Sigmoid colon (tissue), 3 donors: ENCODE measurements around the gene SLC22A2.
"Not testable (repeated sequence)": the region's sequence is repeated elsewhere in the genome, so short reads cannot be mapped to it uniquely, and the experiment has no call there.

Source experiments
- POLR2A ChIP-seq, 2 donors: fragments of 450-650 bp; IDR thresholded peaks; one replicate each; pipeline ENCODE4 v1.6.1; 2016; ENCODE audit warnings: antibody characterized with exemption in 2 of 2, mild to moderate bottlenecking in 2 of 2, moderate library complexity in 2 of 2
- TF ChIP-seq, protein P1 (sequence below), 4 experiments: fragments of 450-650 bp in 3 of 4; fragments of 200-600 bp in 1 of 4; IDR thresholded peaks; one replicate each; pipeline ENCODE4 v1.5.1; 2016 to 2019; ENCODE audit warnings: antibody characterized with exemption in 4 of 4, mild to moderate bottlenecking in 3 of 4, moderate library complexity in 2 of 4

DNA sequence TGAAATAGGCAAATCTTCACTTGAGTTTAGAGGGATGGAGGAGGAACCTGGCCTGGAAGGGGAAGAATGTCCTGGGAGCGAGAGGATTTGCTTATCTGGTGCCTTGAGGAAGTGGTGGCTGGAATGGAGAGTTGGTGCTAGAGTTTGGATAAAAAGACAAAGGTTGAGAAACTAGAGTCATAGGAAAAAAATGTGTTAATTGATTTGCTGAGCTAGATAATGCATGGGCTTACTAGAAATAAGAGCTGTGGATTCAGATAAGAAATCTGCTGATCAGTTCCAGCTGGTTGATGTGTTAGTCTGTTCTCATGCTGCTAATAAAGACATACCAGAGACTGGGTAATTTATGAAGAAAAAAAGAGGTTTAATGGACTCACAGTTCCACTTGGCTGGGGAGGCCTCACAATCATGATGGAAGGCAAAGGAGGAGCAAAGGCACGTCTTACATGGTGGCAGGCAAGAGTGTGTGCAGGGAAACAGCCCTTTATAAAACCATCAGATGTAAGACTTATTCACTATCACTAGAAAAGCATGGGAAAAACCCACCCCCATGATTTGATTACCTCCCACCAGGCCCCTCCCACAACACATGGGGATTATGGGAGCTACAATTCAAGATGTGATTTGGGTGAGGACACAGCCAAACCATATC, 43.9 kb upstream of the SLC22A2 start:
- TF ChIP-seq, protein P1, sequence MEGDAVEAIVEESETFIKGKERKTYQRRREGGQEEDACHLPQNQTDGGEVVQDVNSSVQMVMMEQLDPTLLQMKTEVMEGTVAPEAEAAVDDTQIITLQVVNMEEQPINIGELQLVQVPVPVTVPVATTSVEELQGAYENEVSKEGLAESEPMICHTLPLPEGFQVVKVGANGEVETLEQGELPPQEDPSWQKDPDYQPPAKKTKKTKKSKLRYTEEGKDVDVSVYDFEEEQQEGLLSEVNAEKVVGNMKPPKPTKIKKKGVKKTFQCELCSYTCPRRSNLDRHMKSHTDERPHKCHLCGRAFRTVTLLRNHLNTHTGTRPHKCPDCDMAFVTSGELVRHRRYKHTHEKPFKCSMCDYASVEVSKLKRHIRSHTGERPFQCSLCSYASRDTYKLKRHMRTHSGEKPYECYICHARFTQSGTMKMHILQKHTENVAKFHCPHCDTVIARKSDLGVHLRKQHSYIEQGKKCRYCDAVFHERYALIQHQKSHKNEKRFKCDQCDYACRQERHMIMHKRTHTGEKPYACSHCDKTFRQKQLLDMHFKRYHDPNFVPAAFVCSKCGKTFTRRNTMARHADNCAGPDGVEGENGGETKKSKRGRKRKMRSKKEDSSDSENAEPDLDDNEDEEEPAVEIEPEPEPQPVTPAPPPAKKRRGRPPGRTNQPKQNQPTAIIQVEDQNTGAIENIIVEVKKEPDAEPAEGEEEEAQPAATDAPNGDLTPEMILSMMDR (IDR thresholded peaks at IDR 0.05) = not testable (repeated sequence)
- TF ChIP-seq POLR2A (IDR thresholded peaks at IDR 0.05) = not testable (repeated sequence)
